Measurements from ENCODE around the gene TSEN2.

The TSEN2 gene

DNA sequence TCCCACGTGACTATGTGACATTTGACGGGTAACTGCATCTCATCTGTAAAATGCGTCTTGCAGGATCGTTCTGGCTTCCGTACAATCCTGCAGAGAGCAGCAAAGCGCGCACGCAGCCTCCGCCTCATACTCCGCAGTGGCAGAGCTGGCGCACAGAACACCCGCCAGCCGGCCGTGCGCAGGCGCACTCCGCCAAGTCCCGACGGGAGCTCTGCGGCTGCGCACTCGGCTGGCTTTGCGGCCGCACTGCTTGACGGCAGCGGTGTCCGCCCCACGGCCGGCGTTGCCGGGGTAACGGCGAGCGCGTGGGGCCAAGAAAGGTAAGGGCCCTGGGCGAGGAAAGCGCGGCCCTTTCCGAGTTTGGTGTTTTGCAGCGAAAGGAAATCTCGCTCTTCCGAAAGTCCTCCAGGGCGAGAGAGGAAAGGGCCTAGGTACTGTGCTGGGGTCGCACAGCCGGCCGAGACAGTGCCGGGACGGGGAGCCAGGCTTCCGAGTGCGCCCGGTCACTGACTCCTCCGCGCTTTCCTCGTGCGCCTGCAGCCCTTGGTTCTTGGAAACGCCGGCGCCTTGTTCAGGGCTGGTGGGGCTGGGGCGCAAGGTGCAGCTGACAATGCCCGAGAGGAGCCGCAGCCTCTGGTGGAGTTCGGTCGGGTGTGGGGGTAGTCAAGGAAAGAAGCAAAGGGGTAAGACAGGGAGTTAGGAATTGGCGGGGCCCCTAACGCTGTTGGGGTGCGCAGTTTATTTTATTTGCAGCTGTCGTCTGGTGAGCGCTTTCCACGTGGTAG, at the start of gene TSEN2:
Gene TSEN2, plus strand, starts transcription at position 283 of the 785 bp plus-strand sequence. CDS start 5,321 bp downstream, outside the sequence.
- TF ChIP-seq CEBPB (IDR thresholded peaks at IDR 0.05) = no peak
- TF ChIP-seq RAD21 (IDR thresholded peaks at IDR 0.05; ENCODE audit: low read depth) = peak; percentile 33; the same call in 1 of the 2 replicates
- peak; percentile 5; the same call in 1 of the 2 replicates for TF ChIP-seq TCF12 (IDR thresholded peaks at IDR 0.05; ENCODE audit: low read depth)
- peak; percentile 5; the same call in 1 of the 2 replicates for TF ChIP-seq NFIC (IDR thresholded peaks at IDR 0.05)
- TF ChIP-seq, protein P1, sequence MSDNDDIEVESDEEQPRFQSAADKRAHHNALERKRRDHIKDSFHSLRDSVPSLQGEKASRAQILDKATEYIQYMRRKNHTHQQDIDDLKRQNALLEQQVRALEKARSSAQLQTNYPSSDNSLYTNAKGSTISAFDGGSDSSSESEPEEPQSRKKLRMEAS (IDR thresholded peaks at IDR 0.05) = peak; percentile 77
- TF ChIP-seq YY1 (IDR thresholded peaks at IDR 0.05; ENCODE audit: low read depth) = no peak
- TF ChIP-seq EP300 (IDR thresholded peaks at IDR 0.05; ENCODE audit: borderline replicate concordance) = no peak
- peak; percentile 92 for TF ChIP-seq TAF1 (IDR thresholded peaks at IDR 0.05; ENCODE audit: low read depth)
- TF ChIP-seq, protein P2, sequence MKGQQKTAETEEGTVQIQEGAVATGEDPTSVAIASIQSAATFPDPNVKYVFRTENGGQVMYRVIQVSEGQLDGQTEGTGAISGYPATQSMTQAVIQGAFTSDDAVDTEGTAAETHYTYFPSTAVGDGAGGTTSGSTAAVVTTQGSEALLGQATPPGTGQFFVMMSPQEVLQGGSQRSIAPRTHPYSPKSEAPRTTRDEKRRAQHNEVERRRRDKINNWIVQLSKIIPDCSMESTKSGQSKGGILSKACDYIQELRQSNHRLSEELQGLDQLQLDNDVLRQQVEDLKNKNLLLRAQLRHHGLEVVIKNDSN (IDR thresholded peaks at IDR 0.05) = peak; percentile 78
- peak; percentile 43; the same call in 1 of the 2 replicates for TF ChIP-seq FOXM1 (IDR thresholded peaks at IDR 0.05; ENCODE audit: borderline replicate concordance, low read depth)
- peak; percentile 45; the same call in 1 of the 2 replicates for TF ChIP-seq TEAD4 (IDR thresholded peaks at IDR 0.05)
- no peak for TF ChIP-seq EGR1 (IDR thresholded peaks at IDR 0.05)
- 0 out of 2 replicates have a peak, but pooled peaks have one; percentile 13 for TF ChIP-seq CREB1 (IDR thresholded peaks at IDR 0.05; ENCODE audit: low read depth)
- TF ChIP-seq, protein P3, sequence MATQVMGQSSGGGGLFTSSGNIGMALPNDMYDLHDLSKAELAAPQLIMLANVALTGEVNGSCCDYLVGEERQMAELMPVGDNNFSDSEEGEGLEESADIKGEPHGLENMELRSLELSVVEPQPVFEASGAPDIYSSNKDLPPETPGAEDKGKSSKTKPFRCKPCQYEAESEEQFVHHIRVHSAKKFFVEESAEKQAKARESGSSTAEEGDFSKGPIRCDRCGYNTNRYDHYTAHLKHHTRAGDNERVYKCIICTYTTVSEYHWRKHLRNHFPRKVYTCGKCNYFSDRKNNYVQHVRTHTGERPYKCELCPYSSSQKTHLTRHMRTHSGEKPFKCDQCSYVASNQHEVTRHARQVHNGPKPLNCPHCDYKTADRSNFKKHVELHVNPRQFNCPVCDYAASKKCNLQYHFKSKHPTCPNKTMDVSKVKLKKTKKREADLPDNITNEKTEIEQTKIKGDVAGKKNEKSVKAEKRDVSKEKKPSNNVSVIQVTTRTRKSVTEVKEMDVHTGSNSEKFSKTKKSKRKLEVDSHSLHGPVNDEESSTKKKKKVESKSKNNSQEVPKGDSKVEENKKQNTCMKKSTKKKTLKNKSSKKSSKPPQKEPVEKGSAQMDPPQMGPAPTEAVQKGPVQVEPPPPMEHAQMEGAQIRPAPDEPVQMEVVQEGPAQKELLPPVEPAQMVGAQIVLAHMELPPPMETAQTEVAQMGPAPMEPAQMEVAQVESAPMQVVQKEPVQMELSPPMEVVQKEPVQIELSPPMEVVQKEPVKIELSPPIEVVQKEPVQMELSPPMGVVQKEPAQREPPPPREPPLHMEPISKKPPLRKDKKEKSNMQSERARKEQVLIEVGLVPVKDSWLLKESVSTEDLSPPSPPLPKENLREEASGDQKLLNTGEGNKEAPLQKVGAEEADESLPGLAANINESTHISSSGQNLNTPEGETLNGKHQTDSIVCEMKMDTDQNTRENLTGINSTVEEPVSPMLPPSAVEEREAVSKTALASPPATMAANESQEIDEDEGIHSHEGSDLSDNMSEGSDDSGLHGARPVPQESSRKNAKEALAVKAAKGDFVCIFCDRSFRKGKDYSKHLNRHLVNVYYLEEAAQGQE (IDR thresholded peaks at IDR 0.05; ENCODE audit: low read depth) = no peak
- no peak for TF ChIP-seq ZBTB7A (IDR thresholded peaks at IDR 0.05; ENCODE audit: low read depth)

DNA sequence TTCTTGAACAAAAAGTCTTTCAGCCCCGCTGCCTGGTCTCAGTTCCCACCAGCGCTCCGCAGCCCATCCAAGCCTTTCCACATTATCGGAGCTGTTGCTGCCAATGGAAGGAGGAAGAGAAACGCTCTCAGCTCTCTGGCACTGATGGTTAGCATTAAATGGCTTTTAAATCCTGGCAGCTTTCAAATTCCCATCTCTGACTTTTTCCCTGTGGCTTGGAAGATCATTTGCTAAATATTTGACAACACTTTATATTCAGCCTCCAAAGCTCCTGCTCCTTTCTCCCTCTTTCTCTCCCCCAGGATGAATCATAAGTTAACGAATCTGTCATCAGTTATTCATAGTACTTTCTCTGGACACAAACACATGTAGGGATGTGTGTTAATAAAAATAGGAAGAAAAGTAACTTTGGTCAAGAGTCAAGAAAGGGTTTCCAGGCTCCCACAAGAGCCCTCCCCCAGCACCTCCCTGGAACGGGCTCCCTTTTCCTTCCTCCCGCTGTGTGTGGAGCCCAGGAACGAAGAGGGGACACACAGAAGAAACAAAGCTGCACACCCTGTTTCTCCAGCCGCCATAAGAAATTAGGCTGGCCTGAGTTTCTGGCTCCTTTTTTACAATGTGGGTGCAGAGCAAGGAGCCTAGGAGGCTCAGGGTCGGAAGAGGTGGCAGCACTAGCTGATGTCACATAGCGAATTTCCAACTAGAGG, 47.6 kb upstream of the TSEN2 start:
- TF ChIP-seq, protein P1 (IDR thresholded peaks at IDR 0.05) = no peak
- TF ChIP-seq, protein P2 (IDR thresholded peaks at IDR 0.05) = no peak

DNA sequence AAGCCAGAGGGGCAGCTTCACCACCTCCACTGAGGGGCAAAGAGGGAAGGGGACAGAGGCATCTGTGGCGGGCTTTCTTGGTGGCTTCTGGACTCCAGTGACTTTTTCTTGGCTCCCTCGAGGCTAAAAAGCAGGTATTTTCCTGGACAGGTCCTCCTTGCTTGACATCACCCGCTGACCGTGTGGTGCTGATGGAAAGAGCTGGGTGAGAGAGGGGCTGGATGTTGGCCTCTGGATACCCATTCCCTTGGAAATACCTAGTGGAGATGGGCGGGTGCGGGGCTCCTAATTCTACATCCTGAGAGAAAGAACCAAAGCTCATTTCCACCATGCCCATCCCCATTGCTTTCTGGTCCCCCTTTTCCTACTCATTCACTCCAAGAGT, 47.1 kb upstream of the TSEN2 start:
- no peak for TF ChIP-seq TCF12 (IDR thresholded peaks at IDR 0.05; ENCODE audit: low read depth)

DNA sequence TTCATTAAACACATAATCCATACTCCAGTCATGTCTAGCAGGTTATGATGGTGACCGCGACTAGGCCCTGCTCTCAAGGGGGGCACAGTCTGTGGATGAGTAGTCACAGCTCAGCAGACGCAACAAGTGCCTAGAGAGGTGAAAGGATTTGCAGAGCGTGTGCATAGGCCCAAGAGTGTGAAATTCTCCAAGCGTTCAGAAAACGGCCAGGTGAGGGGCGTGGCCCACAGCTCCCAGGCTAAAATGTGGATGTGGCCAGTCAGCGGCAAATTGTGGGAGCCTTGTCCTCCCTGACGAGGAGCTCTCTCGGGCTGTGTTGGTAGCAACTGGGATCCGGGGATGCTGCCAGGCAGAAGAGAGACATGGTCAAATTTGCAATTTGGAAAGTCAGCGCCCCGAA, 46.4 kb upstream of the TSEN2 start:
- TF ChIP-seq CEBPB (IDR thresholded peaks at IDR 0.05) (no peak), TCF12 (IDR thresholded peaks at IDR 0.05; ENCODE audit: low read depth) (no peak), RAD21 (IDR thresholded peaks at IDR 0.05; ENCODE audit: low read depth) (no peak), TAF1 (IDR thresholded peaks at IDR 0.05; ENCODE audit: low read depth) (no peak), EGR1 (IDR thresholded peaks at IDR 0.05) (no peak), NFIC (IDR thresholded peaks at IDR 0.05) (no peak), ZBTB7A (IDR thresholded peaks at IDR 0.05; ENCODE audit: low read depth) (no peak), CREB1 (IDR thresholded peaks at IDR 0.05; ENCODE audit: low read depth) (no peak), YY1 (IDR thresholded peaks at IDR 0.05; ENCODE audit: low read depth) (no peak), FOXM1 (IDR thresholded peaks at IDR 0.05; ENCODE audit: borderline replicate concordance, low read depth) (no peak), TEAD4 (IDR thresholded peaks at IDR 0.05) (no peak), EP300 (IDR thresholded peaks at IDR 0.05; ENCODE audit: borderline replicate concordance) (no peak)
- TF ChIP-seq, protein P2 (IDR thresholded peaks at IDR 0.05) = no peak
- TF ChIP-seq, protein P3 (IDR thresholded peaks at IDR 0.05; ENCODE audit: low read depth) = no peak
- TF ChIP-seq, protein P1 (IDR thresholded peaks at IDR 0.05) = no peak

DNA sequence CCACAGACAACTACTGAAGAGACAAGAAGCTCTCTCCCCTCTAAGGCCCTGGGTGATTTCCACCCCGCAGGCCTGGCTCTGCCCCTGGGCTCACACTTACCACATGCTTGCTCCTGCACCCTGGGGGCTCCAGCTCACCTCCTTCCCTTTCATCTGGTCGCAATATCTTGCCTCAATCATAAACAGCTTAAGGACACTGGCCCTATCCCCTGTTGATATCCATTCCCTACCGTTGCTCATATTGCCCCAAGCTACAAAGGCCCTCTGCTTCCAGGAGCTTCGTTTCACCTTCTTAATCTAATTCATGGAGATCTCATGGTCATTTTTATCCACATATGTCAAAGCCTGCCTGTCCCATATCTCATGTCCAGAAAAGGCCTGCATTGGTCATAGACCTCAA, 46.0 kb upstream of the TSEN2 start:
- TF ChIP-seq FOXM1 (IDR thresholded peaks at IDR 0.05; ENCODE audit: borderline replicate concordance, low read depth) (no peak), NFIC (IDR thresholded peaks at IDR 0.05) (no peak), YY1 (IDR thresholded peaks at IDR 0.05; ENCODE audit: low read depth) (no peak), TEAD4 (IDR thresholded peaks at IDR 0.05) (no peak), TCF12 (IDR thresholded peaks at IDR 0.05; ENCODE audit: low read depth) (no peak), CREB1 (IDR thresholded peaks at IDR 0.05; ENCODE audit: low read depth) (no peak), CEBPB (IDR thresholded peaks at IDR 0.05) (no peak)
- TF ChIP-seq, protein P1 (IDR thresholded peaks at IDR 0.05) = no peak

Measured in Ishikawa (cell line).